Stimulated activated CD8-positive, alpha-beta memory T cell treated with anti-CD3 and anti-CD28 coated beads, Interleukin-4, amount 100 ng/mL, for 24 hours (primary cell): ENCODE measurements around the gene NHP2.
"Not testable (repeated sequence)": the region's sequence is repeated elsewhere in the genome, so short reads cannot be mapped to it uniquely, and the experiment has no call there.

ENCODE experiments used
- DNase-seq: peaks from one replicate; pipeline ENCODE4 v3.0.0-alpha.2; 2020; ENCODE audit warnings: low read depth

NHP2 gene

DNA sequence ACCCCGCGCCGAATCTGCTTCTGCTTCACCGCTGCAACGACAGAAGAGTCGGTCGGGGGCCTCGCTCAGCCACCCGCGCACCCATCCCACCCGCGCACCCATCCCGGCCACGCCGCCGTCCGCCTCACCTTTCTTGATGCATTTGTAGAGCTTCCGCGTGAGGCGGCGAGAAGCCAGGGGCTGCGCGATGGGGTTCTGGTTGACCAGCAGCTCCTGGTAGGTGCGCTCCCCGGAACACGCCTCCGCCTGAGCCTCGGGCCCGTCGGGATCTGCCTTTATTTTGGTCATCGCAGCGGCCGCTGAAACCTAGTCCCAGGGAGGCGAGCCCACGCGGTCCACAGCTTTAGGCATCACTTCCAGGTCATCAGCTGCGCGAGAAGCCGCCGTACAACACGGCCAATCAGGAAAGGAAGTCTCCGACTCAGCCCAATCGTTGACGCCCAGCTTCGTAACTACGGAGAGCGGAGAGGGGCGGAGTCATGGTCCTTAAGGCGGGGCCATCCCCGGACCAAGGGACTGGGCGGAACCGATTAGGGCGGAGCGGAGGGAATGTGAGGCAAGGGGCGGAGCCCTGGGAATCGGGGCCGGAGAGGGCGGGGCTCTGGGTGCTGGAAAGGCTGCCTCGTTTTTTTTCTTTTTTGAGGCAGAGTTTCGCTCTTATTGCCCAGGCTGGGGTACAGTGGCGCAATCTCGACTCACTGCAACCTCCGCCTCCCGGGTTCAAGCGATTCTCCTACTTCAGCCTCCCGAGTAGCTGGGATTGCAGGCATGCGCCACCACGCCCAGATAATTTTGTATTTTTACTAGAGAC is at the start of gene NHP2:
Gene NHP2 (minus strand): TSS at position 356 of the 811 bp plus-strand sequence. CDS start 68 bp downstream, at position 288.
- peak; percentile 97 for DNase-seq

DNA sequence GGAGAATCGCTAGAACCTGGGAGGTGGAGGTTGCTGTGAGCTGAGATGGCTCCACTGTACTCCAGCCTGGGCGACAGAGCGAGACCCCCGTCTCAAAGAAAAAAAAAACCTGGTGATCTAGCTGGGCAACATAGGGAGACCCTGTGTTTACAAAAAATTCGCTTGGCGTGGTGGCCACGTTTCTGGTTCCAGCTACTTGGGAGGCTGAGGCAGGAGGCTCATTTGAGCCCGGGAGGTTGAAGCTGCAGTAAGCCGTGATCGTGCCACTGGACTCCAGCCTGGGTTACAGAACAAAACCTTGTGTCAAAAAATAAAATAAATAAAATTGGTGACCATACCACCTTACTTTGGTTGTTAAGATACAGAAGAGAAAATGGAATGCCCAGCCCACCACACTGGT is 48.9 kb upstream of the NHP2 start:
- DNase-seq = no peak

DNA sequence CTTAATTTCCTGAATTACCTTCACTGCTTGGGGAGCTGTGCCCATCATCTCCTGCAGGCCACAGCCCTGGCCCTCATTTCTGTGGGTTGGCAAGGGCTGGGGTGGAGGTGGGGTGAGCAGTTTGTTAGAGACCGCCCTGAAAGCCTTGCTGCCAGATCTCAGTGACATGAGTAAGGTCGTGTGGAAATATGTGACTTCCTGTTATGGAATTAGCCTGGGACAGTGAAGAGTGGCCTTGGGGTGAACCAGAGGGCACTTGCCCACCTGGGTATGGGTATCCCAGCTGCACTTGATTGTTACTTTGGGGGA is 48.2 kb upstream of the NHP2 start:
- no peak for DNase-seq

DNA sequence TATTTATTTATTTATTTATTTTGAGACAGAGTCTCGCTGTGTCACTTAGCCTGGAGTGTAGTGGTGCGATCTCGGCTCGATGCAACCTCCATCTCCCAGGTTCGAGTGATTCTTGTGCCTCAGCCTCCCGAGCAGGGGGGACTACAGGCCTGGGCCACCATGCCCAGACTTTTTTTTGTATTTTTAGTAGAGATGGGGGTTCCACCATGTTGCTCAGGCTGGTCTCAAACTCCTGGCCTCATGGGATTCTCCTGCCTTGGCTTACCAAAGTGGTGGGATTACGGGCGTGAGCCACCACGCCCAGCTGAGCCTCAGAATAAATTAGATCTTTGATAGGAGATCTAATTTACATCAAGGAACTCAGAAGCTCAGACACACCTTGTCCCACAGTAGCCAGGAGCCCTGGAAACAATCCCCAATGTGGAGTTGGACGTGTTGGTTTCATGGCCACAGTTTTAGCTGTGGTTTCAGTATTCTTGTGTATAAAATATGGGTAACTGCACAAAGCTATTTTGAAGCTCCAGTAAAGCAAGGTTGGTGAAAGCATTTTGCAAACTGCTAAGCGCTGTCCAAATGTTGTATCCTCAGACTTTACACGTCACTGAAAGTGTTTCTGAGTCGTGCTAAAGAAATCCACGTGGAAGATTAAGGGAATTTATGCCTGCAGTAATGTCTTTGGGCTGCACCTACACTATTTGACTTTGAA is 47.7 kb upstream of the NHP2 start:
- DNase-seq = no peak

DNA sequence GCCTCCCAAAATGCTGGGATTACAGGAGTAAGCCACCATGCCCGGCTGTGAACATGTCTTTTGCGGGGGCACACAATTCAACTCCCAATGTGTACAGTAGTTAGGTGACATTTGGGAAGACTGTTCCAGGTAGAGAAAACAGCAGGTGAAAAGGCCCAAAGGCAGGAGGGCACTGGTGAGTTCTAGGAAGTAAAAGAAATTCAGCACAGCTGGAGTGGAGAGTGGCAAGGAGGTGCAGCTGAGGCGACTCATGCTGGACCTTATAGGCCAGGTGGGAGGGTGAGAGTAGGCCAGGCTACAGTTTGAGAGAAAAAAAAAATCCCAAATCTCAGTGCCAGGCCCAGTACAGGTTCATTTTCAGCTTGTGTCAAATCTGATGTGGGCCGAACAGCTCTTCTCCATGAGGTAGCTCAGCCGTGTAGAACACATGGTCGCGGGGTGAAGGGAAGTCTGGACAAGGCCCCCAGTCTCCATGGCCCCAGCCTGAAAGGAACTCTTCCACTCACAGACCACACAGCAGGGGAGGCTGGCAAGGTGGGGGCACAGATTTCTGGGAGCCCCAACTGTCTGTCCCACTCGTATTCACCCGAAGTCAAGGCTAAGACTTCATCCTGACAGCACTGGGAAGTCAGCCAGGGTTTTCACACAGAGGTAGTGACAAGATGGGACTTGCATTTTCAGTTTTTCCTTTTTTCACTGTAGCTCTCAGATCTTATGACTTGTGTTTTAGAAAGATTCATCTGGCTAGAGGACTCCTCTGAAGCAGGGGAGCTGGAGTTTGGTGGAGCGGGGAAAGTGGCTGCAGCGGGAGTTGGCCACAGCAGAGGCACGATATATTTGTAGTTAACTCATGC is 46.1 kb upstream of the NHP2 start:
- no peak for DNase-seq

DNA sequence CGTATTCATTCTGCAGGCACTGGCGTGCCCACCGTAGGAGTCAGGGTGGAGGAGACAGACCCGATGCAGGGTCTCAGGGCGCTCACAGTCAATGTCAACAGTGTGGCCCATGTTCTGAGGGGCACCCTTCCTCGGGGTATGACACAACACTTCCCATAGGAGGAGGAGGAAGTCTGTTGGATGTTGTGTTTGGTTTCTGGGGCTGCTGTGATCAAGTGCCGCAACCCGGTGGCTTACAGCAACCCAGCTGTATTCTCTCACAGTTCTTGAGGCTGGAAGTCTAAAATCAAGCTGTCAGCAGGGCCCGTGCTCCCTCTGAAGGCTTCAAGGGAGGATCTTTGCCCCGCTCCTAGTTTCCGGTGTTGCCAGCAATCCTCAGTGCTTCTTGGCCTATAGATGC is 45.0 kb upstream of the NHP2 start:
- DNase-seq = no peak

DNA sequence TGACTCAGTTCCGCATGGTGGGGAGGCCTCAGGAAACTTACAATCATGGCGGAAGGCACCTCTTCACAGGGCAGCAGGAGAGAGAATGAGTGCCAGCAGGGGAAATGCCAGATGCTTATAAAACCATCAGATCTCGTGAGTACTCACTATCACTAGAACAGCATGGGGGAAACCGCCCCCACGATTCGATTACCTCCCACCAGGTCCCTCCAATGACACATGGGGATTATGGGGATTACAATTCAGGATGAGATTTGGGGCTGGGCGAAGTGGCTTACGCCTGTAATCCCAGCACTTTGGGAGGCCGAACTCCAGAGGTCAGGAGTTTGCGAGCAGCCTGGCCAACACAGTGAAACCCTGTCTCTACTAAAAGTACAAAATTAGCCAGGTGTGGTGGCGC is 44.5 kb upstream of the NHP2 start:
- DNase-seq = not testable (repeated sequence)

DNA sequence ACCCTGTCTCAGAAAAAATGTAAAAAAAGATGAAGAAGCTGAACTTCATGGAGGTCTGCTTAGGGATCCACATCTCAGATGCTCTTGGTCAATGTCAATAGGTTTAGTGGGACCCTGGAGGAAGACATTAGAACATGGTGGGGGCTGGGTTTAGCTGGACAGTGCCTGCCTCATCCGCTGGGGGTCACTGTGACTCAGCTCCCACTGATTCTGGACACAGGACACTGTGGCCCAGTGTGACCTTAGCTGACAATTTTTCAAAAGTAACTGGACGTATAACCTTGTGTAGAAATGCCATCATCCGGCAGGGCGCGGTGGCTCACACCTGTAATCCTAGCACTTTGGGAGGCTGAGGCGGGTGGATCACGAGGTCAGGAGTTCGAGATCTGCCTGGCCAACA is 43.3 kb upstream of the NHP2 start:
- DNase-seq = no peak

DNA sequence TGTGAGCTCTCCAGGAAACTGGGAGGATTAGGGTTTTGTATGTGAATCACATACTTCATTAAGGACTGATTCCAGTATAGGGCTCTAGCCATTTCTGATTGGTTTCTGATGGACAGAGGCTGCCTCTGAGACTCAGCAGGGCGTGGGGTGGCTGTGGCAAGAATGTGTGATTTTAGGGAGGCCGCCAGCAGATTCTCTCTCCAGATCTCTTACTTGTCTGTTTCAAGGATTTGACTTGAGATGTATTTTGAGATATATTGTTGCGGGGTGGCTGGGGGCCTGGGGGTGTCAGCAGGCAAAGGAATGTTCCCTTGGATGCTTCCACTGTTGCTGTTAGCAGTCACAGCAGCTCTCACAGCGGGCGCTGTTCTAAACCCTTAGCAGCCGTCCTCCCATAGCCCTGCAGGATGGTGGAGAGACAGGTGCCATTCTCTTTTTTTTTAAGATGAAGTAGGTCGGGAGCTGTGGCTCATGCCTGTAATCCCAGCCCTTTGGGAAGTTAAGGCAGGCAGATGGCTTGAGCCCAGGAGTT is 42.7 kb upstream of the NHP2 start:
- no peak for DNase-seq

DNA sequence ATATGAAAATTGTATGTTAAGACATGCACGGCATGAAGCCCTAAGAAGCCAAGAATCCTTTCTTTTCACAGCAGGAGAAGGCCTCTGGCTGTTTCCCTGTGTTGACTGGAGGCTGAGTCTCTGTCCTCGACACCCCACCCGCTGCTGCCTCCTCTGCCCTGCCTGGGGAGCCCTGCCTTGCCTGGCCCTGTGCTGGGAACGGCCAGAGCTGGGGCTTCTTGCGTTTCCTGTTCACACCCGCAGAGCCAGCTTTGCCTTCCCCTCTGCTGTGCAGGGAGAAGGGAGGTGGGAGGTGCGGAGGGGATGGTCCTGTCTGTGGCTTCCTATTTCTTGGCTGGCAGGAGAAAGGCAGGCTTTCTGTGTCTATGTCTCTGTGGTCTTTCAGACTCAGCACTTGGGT is 40.3 kb upstream of the NHP2 start:
- no peak for DNase-seq

DNA sequence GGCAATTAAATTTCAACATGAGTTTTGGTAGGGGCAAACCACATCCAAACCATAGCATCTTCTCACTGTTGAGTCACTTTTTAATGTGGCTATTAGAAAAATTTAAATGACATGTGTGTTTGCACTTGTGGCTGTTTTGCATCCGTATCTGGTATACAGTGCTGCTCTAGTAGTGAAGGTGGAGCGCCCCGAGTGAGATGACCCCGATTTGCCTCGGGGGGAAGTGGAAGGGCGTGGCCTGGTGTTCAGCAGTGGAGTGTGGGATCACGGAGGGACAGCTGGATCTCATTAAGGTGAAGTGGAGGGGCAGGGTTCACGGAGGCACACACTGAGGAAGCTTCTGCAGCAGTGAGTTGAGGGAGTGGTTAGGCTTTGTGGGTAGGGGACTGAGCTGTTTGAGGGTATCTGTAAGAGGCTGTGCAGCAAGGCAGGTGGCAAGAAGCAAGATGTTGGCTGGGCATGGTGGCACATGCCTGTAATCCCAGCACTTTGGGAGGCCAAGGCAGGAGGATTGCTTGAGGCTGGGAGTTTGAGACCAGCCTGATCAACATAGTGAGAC is 39.6 kb upstream of the NHP2 start:
- no peak for DNase-seq

DNA sequence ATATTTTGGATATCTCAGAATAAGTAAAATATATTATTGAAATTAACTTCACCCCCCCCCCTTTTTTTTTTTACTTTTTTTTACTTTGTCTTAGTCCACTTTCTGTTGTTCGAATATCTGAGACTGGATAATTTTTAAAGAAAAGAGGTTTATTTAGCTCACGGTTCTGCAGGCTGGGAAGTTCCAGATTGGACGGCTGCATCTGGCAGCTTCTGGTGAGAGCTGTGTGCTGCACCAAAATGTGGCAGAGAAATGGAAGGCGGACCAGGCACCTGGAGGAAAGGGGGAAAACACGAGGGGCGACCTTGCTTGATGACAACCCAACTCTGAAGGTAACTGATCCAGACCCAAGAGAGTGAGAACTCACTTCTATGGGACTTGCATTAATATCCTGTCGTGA is 39.1 kb upstream of the NHP2 start:
- DNase-seq = no peak

DNA sequence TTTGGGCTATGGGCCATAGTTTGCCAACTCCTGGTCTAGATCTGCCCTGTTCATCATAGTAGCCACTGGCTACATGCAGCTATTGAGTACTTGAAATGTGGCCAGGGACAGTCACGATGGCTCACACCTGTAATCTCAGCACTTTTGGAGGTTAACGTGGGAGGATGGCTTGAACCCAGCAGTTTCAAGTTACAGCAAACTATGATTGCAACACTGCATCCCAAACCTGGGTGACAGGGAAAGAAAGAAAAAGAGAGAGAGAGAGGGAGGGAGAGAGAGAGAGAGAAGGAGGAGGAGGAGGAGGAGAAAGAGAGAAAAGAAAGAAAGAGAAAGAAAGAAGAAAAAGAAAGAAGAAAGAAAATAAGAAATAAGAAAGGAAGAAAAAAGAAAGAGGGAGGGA is 38.6 kb upstream of the NHP2 start:
- no peak for DNase-seq

DNA sequence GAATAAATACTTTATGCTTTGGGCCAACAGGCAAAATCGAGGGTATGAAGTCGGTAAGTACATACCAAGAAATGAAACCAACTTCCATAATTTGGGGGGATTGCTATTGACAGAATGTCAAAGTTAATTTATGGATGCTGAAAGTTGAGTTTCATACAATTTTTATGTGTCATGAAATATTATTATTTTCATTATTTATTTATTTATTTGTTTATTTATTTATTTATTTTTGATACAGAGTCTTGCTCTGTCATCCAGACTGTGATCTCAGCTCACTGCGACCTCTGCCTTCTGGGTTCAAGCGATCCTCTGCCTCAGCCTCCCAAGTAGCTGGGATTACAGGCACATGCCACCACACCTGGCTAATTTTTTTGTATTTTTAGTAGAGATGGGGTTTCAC is 38.0 kb upstream of the NHP2 start:
- no peak for DNase-seq

DNA sequence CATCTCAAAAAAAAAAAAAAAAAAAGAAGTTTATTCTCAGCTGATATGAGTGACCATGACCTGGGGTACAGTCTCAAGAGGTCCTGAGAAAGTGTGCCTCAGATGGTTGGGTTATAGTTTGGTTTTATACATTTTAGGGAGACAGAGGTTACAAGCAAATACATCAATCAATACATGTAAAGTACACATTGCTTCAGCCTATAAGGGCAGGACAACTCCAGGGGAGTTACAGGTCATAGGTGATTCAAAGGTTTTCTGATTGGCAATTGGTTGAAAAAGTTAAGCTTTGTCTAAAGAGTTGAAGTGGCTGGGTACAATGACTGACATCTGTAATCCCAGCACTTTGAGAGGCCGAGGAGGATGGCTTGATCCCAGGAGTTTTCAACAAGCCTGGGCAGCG is 35.7 kb upstream of the NHP2 start:
- no peak for DNase-seq

DNA sequence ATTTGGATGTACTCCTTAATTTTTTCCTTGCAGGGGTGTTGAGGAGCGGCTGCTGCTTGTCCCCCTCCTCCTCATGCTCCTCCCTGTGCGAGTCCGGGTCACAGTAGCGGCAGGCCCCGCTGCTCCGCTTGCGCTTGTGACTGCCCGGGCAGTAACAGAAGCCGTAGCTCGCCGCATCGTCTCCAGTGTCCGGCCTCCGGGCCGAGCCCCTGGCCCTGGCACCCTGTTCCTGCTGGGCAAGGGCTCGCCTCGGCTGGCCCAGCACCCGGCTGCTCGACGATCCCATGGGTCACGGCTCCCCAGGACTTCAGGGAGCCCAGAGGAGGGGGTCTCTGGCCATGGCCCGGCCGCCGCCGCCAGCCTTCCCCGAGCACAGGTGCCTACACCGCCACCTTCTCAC is 33.3 kb upstream of the NHP2 start, which contains the start of gene GMCL2:
Gene GMCL2 (minus strand): TSS at position 358 of the 400 bp plus-strand sequence. CDS start 72 bp downstream, at position 286.
- DNase-seq = no peak

DNA sequence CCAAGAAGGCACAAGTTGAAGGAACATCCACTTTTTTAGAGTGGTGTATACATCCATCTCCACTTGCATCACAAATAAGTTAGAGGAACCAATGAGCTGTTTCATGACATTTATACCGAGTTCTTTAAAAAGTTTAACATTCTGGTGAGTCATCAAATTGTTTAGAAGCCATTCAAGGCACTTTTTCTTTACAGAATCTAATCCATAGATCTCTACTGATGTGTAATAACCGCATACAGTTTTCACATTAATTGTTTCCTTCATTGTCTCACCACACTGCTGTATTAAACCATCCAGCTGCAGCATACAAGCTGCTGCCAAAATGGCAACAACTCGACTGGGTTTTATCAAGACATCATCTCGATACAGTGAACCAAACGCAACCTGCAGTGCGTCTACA is 32.7 kb upstream of the NHP2 start:
- DNase-seq = no peak

DNA sequence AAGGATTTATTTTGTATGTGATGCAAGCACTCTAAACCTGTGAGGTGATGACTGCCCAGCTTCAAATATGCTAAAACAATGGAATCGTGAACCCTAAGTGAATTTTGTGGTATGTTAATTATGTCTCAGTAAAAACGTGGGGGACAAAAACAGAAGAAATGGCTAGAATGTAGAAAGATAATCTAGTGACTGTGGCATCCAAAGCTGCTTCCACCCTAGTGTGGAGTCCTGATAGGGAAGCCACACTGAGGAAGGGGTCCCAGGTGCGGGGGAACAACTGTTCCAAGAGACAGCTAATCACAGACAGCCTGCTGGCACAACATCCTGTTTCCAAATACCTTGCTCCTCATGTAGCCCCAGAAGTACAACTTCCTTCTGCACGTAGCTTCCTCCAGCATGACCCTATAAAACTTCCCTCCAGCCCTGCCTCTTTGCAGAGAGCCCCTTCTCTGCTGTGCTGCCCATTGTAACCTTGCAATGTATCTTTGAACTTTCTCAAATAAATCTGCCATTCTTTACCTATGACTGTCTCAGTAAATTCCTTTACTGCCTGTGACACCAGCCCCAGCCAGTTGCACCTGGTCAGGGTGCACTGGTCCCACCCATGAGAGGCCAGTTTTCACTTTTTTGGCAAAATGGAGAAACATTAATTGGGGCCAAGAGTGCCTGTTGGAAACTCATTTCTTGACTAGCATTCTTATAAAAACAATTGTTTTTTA is 28.6 kb upstream of the NHP2 start:
- no peak for DNase-seq

DNA sequence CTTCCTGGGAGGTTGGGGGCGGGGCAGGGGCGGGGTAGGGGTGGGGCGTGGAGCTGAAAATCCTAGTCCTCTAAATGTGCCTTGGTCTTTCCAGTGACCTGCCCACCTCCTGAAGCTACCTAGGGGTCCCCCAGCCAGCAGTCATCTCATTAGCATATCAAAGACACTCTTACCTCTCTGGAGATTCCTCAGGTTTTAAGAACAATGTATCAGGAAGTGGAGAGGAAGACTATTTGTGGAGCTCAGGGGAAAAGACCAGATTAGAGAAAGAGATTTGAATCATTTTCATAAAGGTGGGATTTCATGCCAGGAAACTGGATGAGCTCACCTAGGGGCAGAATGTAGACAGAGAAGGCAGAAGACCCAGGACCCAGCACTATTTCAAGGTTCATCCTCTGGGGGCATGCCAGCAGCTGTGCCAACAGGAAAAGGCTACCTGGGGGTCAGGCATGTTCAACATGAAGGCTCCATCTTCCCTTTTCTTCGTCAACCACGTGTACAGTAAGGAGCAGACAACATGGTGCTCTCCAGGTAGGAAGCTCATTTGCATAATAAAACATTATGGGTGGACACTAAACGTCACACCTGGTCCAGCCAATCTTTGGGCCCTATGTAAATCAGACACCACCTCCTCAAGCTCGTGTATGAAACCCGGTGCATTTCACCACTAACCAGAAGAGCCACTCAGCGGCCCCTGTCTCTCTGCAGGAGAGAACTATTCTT is 26.6 kb upstream of the NHP2 start:
- no peak for DNase-seq

DNA sequence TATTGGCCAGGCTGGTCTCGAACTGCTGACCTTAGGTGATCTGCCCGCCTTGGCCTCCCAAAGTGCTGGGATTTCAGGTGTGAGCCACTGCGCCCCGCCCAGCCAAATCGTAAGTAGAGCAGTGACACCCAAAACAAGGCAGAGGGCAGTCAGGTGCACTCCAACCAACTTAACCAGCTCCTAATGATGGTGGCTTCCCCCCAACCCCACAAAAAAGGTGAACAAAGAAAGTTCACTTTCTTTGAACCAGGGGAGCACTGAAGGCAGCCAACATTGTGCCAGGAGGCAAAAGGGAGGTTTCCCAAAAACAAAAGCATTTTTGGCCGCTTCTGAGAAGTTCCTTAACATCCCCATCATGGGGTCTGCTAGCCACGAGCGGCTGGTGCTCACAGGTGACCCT is 23.9 kb upstream of the NHP2 start:
- DNase-seq = no peak

DNA sequence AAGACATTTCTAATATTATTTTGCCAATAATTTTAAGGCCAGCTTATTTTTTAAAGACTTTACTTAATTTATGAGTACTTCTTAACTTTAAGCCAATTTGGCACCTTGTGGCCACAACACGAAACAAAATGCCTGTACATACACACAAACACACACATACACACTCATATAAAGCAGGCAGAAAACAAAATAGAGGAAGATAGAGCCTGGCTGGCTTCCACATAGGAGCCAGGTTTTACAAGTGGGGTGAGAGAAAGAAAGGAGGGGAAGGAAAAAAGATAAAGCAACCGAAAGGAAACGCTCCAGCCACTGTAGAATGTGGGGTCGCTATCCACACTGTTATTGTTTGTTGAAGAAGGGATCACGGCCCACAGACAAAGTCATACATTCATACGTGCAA is 23.1 kb upstream of the NHP2 start:
- DNase-seq = no peak
